ENCODE measurements around the gene ZNF335.

ZNF335 gene

GRCh38 chr20:45948261-45948733 is 23.7 kb downstream of the ZNF335 start:
- TF ChIP-seq CTCF (IDR thresholded peaks at IDR 0.05; ENCODE audit: low read length, missing control alignments): no peak
- H3K4me3 ChIP-seq (replicated peaks; ENCODE audit: low read depth, low read length): no peak overlapping the region
- no peak for DNase-seq (ENCODE audit: low read depth)

- TF ChIP-seq CTCF (IDR thresholded peaks at IDR 0.05; ENCODE audit: low read length, missing control alignments): no peak
- no peak for DNase-seq (ENCODE audit: low read depth)
Observed at GRCh38 chr20:45947110-45947866, 24.7 kb downstream of the ZNF335 start.

GRCh38 chr20:45946149-45946970 is 25.6 kb downstream of the ZNF335 start:
- H3K4me3 ChIP-seq (replicated peaks; ENCODE audit: low read depth, low read length): no peak overlapping the region
- no peak for TF ChIP-seq CTCF (IDR thresholded peaks at IDR 0.05; ENCODE audit: low read length, missing control alignments)
- DNase-seq (ENCODE audit: low read depth): peak; percentile 40

More at GRCh38 chr20:45947110-45947866, 24.7 kb downstream of the ZNF335 start:
- H3K4me3 ChIP-seq (replicated peaks; ENCODE audit: low read depth, low read length): no peak overlapping the region

- no peak for TF ChIP-seq CTCF (IDR thresholded peaks at IDR 0.05; ENCODE audit: low read length, missing control alignments)
- DNase-seq (ENCODE audit: low read depth): no peak
- no peak overlapping the region for H3K4me3 ChIP-seq (replicated peaks; ENCODE audit: low read depth, low read length)
Observed at GRCh38 chr20:45945678-45946148, 26.3 kb downstream of the ZNF335 start.

- no peak for DNase-seq (ENCODE audit: low read depth)
- no peak overlapping the region for H3K4me3 ChIP-seq (replicated peaks; ENCODE audit: low read depth, low read length)
- TF ChIP-seq CTCF (IDR thresholded peaks at IDR 0.05; ENCODE audit: low read length, missing control alignments): no peak
Observed at GRCh38 chr20:45944965-45945677, 26.9 kb downstream of the ZNF335 start.

- DNase-seq (ENCODE audit: low read depth): no peak
- TF ChIP-seq CTCF (IDR thresholded peaks at IDR 0.05; ENCODE audit: low read length, missing control alignments): no peak
- no peak overlapping the region for H3K4me3 ChIP-seq (replicated peaks; ENCODE audit: low read depth, low read length)
Observed at GRCh38 chr20:45944151-45944964, 27.6 kb downstream of the ZNF335 start.

All from fibroblast of pulmonary artery (primary cell).